ENCODE results near the gene RABL2A. TPM values are rescaled to one million over a fixed set of nuclear protein-coding genes. Genes with fewer than 3 reads are reported as not detected.
"Not testable (repeated sequence)": the region's sequence is repeated elsewhere in the genome, so short reads cannot be mapped to it uniquely, and the experiment has no call there.

RABL2A gene
- total RNA-seq = 10 to 100 TPM in 1 of 2 donors, 1 to 10 TPM in 1; 8.1 to 14.2 TPM

GRCh38 chr2:113626616-113627330, at the start of gene RABL2A:
TSS of gene RABL2A (plus strand) at chr2:113627266. CDS start at chr2:113628607, 1,341 bp downstream.
- peak within 1 kb of the TSS; percentile 89 for H3K27ac Mint-ChIP-seq
- not testable (repeated sequence) for H3K4me1 Mint-ChIP-seq, H3K9me3 Mint-ChIP-seq, H3K27me3 Mint-ChIP-seq
- peak; percentile 97 for ATAC-seq (replicated peaks)
- peak within 1 kb of the TSS; percentile 93 for H3K4me3 Mint-ChIP-seq
- peaks cover 13% of the 10 kb centered on the region for H3K36me3 Mint-ChIP-seq (ENCODE audit: low read depth)

- not testable (repeated sequence) for H3K27me3 Mint-ChIP-seq; H3K36me3 Mint-ChIP-seq (ENCODE audit: low read depth); ATAC-seq (replicated peaks); H3K4me3 Mint-ChIP-seq; H3K9me3 Mint-ChIP-seq; H3K27ac Mint-ChIP-seq; H3K4me1 Mint-ChIP-seq
Observed at GRCh38 chr2:113578508-113578907, 48.6 kb upstream of the RABL2A start.

GRCh38 chr2:113582473-113582872, 44.6 kb upstream of the RABL2A start:
- peak overlapping the region; percentile 86 for H3K4me3 Mint-ChIP-seq
- H3K27ac Mint-ChIP-seq = peak overlapping the region; percentile 32
- not testable (repeated sequence) for H3K36me3 Mint-ChIP-seq (ENCODE audit: low read depth)

GRCh38 chr2:113583521-113584225, 43.4 kb upstream of the RABL2A start:
- not testable (repeated sequence) for H3K4me1 Mint-ChIP-seq; ATAC-seq (replicated peaks); H3K36me3 Mint-ChIP-seq (ENCODE audit: low read depth); H3K9me3 Mint-ChIP-seq; H3K27me3 Mint-ChIP-seq
- peak overlapping the region; percentile 67 for H3K27ac Mint-ChIP-seq
- peak overlapping the region; percentile 86 for H3K4me3 Mint-ChIP-seq

More at GRCh38 chr2:113582473-113582872, 44.6 kb upstream of the RABL2A start:
- H3K9me3 Mint-ChIP-seq; ATAC-seq (replicated peaks); H3K4me1 Mint-ChIP-seq; H3K27me3 Mint-ChIP-seq: not testable (repeated sequence)

GRCh38 chr2:113584311-113585092, 42.6 kb upstream of the RABL2A start:
- H3K27me3 Mint-ChIP-seq; H3K4me1 Mint-ChIP-seq; ATAC-seq (replicated peaks); H3K9me3 Mint-ChIP-seq; H3K36me3 Mint-ChIP-seq (ENCODE audit: low read depth): not testable (repeated sequence)
- H3K4me3 Mint-ChIP-seq = peak overlapping the region; percentile 68
- H3K27ac Mint-ChIP-seq = peak overlapping the region; percentile 41

- not testable (repeated sequence) for H3K27ac Mint-ChIP-seq; ATAC-seq (replicated peaks); H3K9me3 Mint-ChIP-seq; H3K27me3 Mint-ChIP-seq; H3K4me3 Mint-ChIP-seq; H3K36me3 Mint-ChIP-seq (ENCODE audit: low read depth)
- H3K4me1 Mint-ChIP-seq = peaks cover 11% of the 10 kb centered on the region
Observed at GRCh38 chr2:113587201-113587600, 39.9 kb upstream of the RABL2A start.

- not testable (repeated sequence) for H3K27ac Mint-ChIP-seq
Observed at GRCh38 chr2:113589591-113589990, 37.5 kb upstream of the RABL2A start.

GRCh38 chr2:113591926-113592325, 35.1 kb upstream of the RABL2A start:
- H3K27ac Mint-ChIP-seq; ATAC-seq (replicated peaks); H3K27me3 Mint-ChIP-seq; H3K4me1 Mint-ChIP-seq; H3K4me3 Mint-ChIP-seq; H3K36me3 Mint-ChIP-seq (ENCODE audit: low read depth); H3K9me3 Mint-ChIP-seq: not testable (repeated sequence)

More at GRCh38 chr2:113589591-113589990, 37.5 kb upstream of the RABL2A start:
- H3K4me3 Mint-ChIP-seq; H3K27me3 Mint-ChIP-seq; H3K4me1 Mint-ChIP-seq; H3K36me3 Mint-ChIP-seq (ENCODE audit: low read depth); H3K9me3 Mint-ChIP-seq; ATAC-seq (replicated peaks): not testable (repeated sequence)

GRCh38 chr2:113593280-113593679, 33.8 kb upstream of the RABL2A start:
- not testable (repeated sequence) for ATAC-seq (replicated peaks); H3K9me3 Mint-ChIP-seq

GRCh38 chr2:113595725-113596124, 31.3 kb upstream of the RABL2A start:
- H3K27me3 Mint-ChIP-seq; H3K4me1 Mint-ChIP-seq; ATAC-seq (replicated peaks); H3K27ac Mint-ChIP-seq; H3K4me3 Mint-ChIP-seq; H3K9me3 Mint-ChIP-seq; H3K36me3 Mint-ChIP-seq (ENCODE audit: low read depth): not testable (repeated sequence)

More at GRCh38 chr2:113593280-113593679, 33.8 kb upstream of the RABL2A start:
- not testable (repeated sequence) for H3K4me3 Mint-ChIP-seq; H3K27ac Mint-ChIP-seq; H3K27me3 Mint-ChIP-seq; H3K4me1 Mint-ChIP-seq; H3K36me3 Mint-ChIP-seq (ENCODE audit: low read depth)

GRCh38 chr2:113597164-113597563, 29.9 kb upstream of the RABL2A start:
- H3K4me3 Mint-ChIP-seq; ATAC-seq (replicated peaks); H3K9me3 Mint-ChIP-seq; H3K27me3 Mint-ChIP-seq; H3K27ac Mint-ChIP-seq; H3K36me3 Mint-ChIP-seq (ENCODE audit: low read depth); H3K4me1 Mint-ChIP-seq: not testable (repeated sequence)

- not testable (repeated sequence) for H3K9me3 Mint-ChIP-seq; H3K36me3 Mint-ChIP-seq (ENCODE audit: low read depth); ATAC-seq (replicated peaks); H3K27me3 Mint-ChIP-seq; H3K4me1 Mint-ChIP-seq; H3K27ac Mint-ChIP-seq; H3K4me3 Mint-ChIP-seq
Observed at GRCh38 chr2:113597572-113597971, 29.5 kb upstream of the RABL2A start.

- H3K9me3 Mint-ChIP-seq; H3K4me3 Mint-ChIP-seq; H3K27me3 Mint-ChIP-seq; H3K4me1 Mint-ChIP-seq; ATAC-seq (replicated peaks); H3K36me3 Mint-ChIP-seq (ENCODE audit: low read depth); H3K27ac Mint-ChIP-seq: not testable (repeated sequence)
Observed at GRCh38 chr2:113598180-113598579, 28.9 kb upstream of the RABL2A start.

- H3K27ac Mint-ChIP-seq; ATAC-seq (replicated peaks); H3K4me3 Mint-ChIP-seq; H3K27me3 Mint-ChIP-seq; H3K4me1 Mint-ChIP-seq; H3K9me3 Mint-ChIP-seq; H3K36me3 Mint-ChIP-seq (ENCODE audit: low read depth): not testable (repeated sequence)
Observed at GRCh38 chr2:113598738-113599137, 28.3 kb upstream of the RABL2A start.

GRCh38 chr2:113599208-113599607, 27.9 kb upstream of the RABL2A start:
- H3K27ac Mint-ChIP-seq; H3K27me3 Mint-ChIP-seq; H3K36me3 Mint-ChIP-seq (ENCODE audit: low read depth); H3K4me1 Mint-ChIP-seq; H3K9me3 Mint-ChIP-seq; ATAC-seq (replicated peaks); H3K4me3 Mint-ChIP-seq: not testable (repeated sequence)
